Amniotic stem cell (primary cell): ENCODE data around the gene CHST8.

Experiments used
- DNase-seq: peaks from one replicate; lab custom pipeline; 2025; lab: John Stamatoyannopoulos, UW

The CHST8 gene

DNA sequence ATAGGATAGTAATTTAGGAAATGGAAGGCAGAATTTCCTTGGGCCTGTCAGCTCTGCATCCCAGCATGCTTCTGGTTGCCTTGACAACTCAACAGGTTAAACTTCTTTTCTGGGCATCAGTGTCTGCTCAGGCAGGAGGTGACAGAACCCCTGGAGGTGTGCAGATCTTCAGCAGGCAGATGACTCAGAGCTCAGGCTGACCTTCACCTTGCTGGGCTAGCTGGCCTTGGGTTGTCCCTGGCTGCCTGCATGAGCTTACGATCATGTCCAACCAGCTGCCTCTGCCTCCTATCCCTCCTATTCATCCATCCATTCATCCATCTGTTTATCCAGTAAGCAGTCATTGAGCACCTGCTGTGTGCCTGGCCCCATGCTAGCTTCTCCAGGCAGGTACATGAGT is 93.7 kb downstream of the CHST8 start:
- no peak for DNase-seq

DNA sequence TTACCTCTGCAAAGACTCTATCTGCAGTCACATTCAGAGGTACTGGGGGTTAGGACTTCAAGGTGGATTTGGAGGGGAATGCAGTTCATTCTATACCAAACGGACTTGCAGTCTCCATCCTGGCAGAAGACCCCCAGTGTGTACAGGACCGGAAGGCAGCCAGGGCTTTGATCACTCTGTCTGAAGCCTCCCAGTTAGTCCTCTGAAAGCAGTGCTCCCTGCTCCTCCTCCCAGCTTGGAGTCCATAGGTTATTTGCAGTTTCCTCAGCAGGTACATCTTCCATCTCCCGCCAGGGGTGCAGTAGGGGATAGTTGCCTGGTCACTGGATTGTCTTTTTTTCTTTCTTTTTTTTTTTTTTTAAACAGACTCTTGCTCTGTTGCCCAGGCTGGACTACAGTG is 96.1 kb downstream of the CHST8 start:
- DNase-seq: no peak

DNA sequence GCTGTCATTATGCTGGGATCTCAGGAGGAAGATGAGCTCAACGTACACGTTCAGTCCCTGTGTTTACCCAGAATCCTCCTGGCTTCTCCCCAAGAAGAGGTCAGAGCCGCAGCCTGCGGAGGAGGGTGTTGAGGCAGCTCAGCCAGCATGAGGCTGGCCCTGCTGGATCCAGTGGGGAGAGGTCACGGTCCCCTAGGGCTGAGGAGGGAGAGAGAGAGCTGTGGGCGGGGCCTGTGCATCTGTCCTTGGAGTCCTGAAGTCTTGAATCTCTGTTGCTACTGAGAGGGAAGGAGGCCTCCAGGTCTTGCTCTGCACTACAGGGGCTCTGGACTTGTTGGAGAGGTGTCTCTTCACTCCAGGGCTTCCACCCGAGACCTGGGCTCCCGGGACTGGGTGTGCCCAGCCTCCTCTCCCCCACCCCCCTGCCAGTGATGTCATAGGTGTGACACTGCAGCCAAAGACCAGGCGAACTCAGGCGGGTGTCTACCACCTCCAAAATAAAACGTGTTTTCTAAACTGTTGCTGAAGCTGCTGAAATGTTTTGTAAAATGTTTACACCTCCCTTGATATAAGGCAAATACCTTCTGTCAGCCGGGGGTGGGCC is 97.0 kb downstream of the CHST8 start:
- no peak for DNase-seq

DNA sequence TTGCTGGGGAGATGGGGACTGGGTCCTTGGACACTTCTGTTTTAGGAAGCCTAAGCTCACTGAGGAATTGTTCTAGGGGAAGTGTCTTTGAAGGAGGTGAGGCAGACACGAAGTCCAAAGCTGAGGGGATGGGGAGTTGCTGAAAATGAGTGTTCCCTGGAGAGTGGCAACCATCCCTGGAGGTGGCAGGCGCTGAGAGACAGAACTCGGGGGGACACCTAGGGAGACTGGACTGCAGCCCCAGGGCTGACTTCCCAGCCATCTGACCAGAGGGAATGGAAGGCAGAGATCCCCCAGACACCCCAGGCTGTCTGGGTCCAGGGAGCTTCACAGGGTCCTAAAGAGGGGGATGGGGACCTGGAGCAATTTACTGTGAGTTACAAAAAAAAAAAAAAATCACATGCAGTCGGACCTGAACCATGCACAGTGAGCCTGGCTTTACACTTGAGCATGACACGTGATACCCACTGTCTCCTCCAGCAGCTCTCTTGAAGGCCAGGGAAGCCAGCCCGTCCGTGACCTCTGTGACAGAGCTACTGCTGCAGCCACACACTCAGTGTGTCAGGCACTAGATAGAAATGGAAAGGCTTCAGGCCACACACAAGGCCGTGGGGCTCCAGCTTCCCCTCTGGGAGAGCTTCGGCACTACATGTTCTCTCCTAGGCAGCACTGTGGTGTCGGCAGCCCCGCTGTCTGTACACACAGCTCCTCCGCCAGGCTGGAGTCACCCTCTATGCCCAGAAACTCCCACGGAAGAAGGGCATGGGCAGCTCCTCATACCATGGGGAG is 97.8 kb downstream of the CHST8 start:
- DNase-seq: no peak

DNA sequence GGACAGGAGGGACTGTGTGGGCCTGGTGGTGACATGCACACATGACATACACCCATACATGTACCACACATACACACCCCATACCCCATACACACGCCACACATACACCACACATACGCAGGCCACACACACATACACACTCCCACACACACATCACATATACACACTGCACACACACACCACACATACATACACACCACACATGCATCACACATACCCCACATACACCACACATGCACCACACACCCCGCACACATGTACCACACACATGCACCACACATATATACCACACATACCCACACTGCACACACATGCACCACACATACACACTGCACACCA is 98.4 kb downstream of the CHST8 start:
- DNase-seq: no peak

DNA sequence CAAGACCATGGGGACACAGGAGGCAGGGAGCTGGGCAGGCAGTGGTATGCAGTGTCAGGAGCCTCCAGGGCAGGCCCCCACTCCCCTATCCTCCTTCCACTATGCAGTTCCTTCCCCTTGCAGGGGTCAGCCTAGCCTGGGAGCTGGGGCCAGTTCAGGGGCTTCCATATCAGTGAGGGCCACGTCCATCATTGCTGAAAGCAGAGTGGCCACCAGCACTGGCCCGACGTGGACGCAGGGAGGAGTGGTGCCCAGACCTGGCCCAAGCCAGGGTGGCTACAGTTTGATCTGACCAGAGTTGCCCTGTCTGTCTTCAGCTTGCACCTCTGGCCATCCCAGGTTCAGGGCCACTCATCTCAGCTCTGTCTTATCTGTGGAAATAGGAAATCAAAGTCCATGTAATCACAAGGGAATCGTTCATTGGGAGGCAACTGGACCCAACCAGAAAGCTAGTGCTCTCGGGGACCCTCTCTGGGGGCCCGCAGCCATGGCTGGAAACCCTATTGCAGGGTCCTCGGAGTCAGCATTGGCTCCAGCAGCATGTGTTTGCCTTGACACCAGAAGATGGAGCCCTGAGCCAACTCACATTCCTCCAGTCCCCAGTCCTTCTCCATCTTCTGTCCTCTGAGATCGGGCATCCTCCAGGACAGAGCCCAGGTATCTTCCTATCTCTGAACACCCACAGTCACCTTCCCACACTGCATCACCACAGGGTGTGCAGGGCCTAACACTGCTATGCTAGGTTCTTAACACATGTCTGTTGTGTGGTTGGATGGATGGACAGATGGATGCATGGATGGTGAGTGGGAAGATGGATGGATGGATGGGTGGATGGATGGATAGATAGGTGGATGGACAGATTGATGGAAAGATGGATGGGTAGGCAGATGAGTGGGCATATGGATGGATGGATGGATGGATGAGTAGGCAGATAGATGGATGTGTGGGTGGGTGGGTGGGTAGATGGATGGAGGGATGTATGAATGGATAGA is 99.2 kb downstream of the CHST8 start:
- DNase-seq: no peak

DNA sequence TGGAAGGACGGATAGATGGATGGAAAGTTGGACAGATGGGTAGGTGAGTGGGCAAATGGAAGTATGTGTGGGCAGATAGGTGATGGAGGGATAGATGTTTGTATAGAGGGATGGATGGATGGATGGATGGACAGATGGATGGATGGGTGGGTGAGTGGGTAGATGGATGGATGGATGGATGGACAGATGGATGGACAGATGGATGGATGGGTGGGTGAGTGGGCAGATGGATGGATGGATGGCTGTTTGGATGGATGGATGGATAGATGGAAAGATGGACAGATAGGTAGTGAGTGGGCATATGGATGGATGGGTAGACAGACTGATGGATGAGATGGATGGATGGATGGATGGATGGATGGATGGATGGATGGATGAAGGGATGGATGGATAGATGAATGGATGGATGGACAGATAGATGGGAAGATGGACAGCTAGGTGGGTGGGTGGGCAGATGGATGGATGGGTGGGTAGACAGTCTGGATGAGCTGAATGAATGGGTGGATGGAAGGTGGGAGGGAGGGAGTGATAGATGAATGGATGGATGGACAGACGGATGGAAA is 100.1 kb downstream of the CHST8 start:
- DNase-seq: no peak

DNA sequence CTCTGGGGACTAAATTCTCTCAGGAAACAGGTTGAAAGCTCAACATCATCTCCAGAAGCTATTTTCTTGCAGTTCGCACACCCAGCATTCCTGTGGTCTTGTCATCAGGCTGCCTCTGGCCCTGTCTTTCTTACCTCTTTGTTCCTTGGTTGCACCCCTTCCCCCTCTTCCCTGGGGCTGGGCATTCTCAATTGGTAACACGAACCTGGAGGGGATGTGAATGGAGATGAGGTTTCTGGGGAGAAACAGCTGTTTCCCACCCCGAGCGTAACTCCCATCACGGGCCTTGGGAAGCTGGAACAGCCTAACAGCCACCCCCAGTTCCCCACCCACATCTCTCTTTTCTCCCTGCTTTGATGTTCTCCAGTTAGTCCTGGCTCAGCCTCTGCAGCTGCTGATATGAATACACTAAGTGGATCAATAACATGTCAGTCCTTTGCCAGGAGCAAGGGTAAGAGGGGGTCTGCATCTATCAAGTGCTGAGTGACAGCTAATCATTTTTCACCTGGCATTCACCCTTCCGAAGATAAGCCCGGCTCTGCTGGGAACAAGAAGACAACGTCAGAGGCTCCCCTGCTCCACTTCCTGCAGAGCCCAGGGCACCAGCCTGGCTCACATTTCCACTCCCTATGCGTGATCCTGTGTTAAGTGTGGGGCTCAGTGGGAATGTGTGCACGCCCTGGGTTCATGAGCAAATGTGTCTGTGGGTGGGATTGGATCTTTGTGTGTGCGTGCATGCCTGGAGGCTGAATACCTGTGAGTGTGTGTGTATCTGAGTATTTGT is 100.9 kb downstream of the CHST8 start:
- no peak for DNase-seq

DNA sequence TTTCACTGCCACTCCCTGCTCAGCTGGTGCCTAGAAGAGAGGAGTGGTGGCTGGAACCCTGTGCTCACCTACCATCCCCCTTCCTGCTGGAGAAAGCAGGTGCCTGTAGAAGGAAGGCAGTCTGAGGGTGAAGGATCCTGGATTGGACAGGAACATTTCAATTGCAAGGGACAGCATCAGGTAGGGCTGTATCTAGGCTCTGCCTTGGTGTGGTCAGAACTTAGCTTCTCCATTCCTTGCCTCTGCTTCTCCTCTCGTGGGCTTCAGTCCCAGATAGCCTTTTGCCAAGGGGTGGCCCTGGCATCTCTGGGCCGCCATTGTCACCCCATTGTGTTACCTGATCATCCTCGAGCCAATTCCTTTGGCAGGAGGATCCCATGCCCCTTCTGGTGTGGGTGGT is 101.8 kb downstream of the CHST8 start:
- DNase-seq: no peak

DNA sequence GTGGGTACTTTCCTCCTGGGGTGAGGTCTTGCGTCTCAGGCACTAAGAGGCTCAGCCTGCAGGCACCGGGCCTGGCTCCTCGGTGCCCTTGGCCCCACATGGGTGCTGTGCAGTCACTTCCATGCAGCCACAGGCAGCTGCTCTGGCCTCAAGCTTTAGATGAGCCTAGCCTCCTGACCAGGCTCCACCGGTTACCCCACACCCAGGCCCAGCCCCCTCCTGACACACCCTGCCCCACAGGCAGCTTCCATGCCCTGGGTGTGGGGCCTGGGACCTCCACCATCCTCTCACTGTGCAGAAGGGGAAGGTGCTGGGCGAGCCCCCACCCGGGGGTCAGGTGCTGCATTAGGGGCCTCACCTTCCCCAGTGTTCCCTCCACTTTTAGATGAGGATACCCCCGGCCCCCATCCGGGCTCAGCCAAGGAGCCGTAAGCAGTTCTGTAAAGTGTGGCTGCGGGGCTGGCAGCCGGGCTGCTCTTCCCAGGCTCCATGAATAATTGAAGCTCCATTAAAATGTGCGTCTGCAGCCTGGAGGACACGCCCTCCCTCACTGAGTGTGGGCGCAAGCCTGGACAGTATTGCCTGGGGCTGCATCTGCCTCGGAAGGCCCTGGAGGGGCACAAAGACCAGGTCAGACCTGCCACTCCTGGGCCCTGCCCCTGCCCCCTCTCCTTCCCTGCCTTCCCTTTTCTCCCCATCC is 102.4 kb downstream of the CHST8 start:
- no peak for DNase-seq

DNA sequence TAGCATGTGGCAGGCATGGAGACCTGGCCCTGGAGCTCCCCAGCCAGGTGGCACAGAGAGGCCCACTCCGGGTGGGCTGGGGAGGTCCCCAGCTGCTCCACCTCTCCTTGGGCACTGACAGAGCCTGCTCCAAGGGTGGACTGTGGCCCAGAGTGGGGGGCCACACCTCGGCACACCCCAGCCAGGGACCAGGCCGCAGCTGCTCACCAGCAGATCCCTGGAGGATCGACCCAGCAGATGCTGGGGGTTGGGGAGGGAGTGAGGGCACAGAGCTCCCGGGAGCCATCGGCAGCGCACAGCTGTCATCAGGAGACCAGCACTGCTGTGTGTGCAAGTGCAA is 102.9 kb downstream of the CHST8 start:
- DNase-seq: no peak

DNA sequence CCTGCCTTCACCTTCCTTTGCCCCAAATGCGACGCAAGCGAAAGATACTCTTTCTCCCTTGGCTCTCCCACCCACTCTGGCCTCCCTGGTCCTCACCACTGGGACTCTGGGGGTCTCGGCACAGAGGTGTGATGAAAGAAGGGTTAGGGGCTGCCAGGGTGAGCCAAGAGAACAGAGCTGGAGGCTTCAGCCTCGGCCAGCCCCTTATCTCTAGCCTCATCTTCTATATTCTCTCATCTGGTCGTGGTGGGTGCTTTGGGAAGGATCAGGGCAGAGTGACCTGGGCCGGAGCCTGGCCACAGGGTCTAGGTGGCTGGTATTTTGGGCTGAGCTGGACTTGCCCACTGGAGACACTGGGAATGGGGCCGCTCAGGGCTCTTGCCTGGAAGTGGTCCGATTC is 103.8 kb downstream of the CHST8 start:
- no peak for DNase-seq

DNA sequence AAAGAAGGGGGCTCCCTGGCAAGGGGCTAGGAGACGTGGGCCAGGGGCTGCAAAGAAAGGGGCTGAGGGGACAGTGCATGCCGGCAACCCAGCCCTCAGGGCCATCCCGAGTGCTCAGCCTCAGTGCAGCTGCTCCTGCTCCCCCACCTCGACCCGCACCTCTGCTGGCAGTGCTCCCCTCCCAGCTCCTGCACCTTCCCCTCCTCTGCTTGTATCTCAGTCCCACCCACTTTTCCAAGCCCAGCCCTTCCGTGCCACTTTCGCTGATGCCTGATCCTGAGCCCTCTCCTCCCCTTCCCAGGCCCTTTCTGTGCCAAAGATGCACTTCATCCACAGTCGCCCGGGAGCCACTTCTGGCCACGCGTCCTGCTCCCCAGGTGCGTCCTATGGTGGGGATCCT is 105.0 kb downstream of the CHST8 start:
- DNase-seq: no peak

DNA sequence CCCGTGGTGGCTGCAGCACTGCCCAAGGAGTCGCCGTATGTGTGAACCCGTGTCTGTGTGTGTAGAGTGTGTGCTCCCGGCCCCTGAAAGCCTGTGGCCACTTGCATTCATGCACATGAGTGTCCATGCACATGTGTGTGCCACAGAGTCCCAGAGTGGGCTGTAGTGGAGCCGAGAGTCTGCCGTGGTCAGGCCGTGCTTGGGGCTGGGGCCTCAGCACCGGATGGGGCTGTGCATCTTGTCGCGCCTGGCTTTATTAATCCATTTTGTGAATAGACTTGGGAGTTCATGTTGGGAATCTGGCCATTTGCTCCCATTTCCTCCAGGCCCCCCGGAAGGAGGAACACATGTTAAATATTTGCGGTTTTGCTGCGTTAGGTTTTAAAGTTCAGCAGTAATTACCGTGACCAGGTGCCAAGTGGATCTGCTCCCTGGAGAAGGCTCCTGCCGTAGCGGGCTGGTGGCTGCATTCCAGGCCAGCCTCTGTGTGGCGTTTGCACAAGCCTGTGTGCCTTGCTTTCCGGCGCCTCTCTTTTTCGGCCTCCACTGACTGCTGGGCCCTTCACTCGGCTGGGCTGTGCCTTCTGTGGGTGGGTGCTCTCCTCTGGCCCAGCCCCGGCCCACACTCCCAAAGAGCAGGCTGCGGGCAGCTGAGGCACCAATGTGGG is 105.7 kb downstream of the CHST8 start:
- no peak for DNase-seq

DNA sequence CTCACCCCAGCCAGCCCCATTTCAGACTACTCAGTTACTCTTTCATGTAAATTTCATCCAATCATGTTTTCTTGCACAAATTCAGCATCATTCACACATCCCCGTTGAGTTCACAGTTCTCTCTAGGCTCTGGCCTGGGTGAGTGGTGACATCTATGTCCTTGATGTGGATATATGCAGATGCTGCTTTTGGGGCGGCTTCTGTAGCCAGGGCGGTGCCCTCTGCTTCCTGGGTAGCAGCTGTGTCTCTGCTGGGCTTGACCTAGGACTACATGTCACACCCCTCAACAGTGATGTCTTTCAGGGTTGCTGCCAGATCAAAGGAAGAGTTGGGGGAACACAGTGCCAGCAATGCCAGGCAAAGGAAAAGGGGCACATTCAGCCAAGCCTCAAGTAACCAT is 106.4 kb downstream of the CHST8 start:
- DNase-seq: no peak

DNA sequence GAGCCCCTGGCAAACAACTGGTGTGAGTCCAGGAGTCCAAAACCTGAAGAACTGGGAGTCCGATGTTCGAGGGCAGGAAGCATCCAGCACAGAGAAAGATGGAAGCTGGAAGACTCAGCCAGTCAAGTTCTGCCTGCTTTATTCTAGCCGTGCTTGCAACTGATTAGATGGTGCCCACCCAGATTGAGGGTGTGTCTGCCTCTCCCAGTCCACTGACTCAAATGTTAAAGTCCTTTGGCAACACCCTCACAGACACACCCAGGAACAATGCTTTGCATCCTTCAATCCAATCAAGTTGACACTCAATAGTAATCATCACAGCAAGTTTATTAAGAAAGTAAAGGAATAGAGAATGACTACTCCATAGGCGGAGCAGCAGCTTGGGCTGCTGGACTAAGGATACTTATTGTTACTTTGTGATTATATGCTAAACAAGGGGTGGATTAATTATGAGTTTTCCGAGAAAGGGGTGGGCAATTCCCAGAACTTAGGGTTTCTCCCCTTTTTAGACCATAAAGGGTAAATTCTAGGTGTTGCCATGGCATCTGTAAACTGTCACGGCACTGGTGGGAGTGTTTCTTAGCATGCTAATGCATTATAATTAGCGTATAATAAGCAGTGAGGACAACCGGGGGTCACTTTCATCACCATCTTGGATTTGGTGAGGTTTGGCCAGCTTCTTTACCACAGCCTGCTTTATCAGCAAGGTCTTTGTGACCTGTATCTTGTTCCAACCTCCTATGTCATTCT is 109.3 kb downstream of the CHST8 start:
- no peak for DNase-seq

DNA sequence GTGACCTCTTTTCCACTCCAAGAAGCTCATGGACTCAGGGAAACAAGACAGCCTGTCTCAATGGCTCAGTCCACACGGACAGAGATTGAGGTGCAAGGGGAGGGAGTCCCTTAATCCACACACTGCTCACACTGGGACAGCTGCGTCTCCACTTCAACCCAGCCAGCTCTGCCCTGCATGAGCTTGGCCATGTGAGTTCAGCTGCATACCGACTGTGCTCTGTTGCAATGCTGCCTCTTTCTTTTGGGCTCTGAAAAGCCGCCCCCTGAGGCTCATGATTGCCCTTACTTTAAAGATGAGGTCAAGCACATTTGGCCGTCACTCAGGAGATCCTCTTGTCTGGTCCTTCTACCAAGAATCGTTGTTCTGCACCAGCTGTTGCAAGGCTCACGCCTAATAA is 110.1 kb downstream of the CHST8 start:
- no peak for DNase-seq

DNA sequence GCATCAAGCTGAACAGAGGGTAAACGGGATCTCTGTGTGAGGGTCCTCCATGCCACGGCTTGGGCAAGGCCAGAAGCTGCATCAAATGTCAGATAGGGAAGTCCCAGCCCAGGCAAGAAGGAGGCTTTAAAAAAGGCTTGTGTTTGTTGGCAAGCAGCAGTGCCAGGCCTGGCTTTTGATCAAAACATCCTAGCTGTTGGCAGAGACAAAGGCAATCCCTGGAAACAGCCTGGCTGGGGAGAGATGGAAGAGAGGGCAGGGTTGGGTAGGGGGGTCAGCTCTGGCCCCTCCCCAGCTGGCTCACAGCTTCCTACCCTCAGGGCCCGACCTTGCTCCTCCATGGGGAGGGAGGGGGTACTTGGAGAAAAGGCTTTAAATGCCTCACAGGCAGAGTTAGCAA is 113.2 kb downstream of the CHST8 start:
- DNase-seq: no peak

DNA sequence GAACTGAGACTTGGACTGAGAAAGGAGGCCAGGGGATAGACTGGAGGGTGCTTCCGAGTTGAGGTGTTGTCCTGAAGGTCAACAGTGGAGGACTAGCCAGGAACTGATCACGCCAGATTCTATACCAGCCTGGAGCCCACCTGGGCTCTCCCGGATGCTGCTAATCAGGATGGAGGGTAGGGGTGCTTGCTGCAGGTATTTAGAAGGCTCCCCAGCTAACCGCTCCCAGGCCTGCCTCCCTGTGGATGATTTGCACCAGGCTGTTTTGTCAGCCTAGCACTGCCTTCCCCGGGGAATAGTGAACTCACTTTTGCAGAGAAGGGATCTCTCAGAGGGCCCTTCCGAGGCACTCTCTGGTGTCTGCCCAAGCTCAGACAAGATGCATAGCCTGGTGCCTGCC is 114.4 kb downstream of the CHST8 start:
- no peak for DNase-seq

DNA sequence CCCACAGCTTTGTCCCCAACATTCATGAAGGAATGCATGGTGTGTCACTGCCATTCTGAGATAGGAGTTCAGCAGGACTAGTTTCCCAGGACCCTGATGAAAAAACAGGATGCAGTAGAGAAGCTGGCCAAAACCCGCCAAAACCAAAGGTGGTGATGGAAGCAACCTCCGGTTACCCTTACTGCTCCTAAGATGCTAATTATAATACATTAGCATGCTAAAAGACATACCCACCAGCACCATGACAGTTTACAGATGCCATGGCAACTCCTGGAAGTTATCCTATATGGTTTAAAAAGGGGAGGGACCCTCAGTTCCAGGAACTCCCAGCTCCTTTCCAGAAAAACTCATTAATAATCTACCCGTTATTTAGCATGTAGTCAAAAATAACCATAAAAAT is 115.0 kb downstream of the CHST8 start:
- DNase-seq: no peak
